A673 (cell line): ENCODE measurements around the gene NLRP1. TPM values are rescaled to one million over a fixed set of nuclear protein-coding genes. Genes with fewer than 3 reads are reported as not detected.

Experiments used
- BruUV-seq: library from RNA; stranded (reverse); fragments of 400-500 nt; replicated peaks from 2 replicates; lab custom pipeline; 2021; lab: Mats Ljungman, UMichigan
- CTCF ChIA-PET: fragments of 300-600 bp; sonication (Branson Sonifier 250); formaldehyde crosslinking; loops from one replicate; lab custom pipeline; 2022; ENCODE audit warnings: antibody characterized with exemption; lab: Charles Lee
- POLR2A ChIA-PET: fragments of 300-600 bp; sonication (Branson Sonifier 250); formaldehyde crosslinking; loops from one replicate; lab custom pipeline; 2022; ENCODE audit warnings: antibody characterized with exemption; ENCODE audit not compliant: low non-redundant PET; lab: Charles Lee
- DNase-seq: peaks from one replicate; pipeline ENCODE4 v3.0.0-alpha.2; 2015; ENCODE audit warnings: low spot score
- H3K27ac ChIP-seq: fragments of 200-600 bp; sonication (generic); 2 replicates; pipeline ENCODE4 v1.5.1; 2016; ENCODE audit warnings: mixed run types, low read depth, mild to moderate bottlenecking, mixed read lengths, antibody characterized with exemption, low read length; ENCODE audit not compliant: poor library complexity, severe bottlenecking
- H3K27me3 ChIP-seq: fragments of 200-600 bp; sonication (generic); replicated peaks from 2 replicates; pipeline ENCODE4 v1.6.1; 2017; ENCODE audit warnings: mixed run types, low read depth, mild to moderate bottlenecking, mixed read lengths, antibody characterized with exemption, low read length; ENCODE audit not compliant: insufficient read depth, poor library complexity
- H3K36me3 ChIP-seq: fragments of 200-600 bp; sonication (generic); 2 replicates; pipeline ENCODE4 v1.6.1; 2016; ENCODE audit warnings: mixed run types, mild to moderate bottlenecking, mixed read lengths, antibody characterized with exemption, low read length; ENCODE audit not compliant: insufficient read depth, poor library complexity, severe bottlenecking
- H3K4me1 ChIP-seq: fragments of 200-600 bp; sonication (generic); 2 replicates; pipeline ENCODE4 v1.6.1; 2017; ENCODE audit warnings: mixed run types, mild to moderate bottlenecking, mixed read lengths, antibody characterized with exemption, low read length; ENCODE audit not compliant: insufficient read depth, poor library complexity, severe bottlenecking
- H3K4me3 ChIP-seq: fragments of 200-600 bp; sonication (generic); 2 replicates; pipeline ENCODE4 v1.5.1; 2016; ENCODE audit warnings: low read depth, mixed run types, mild to moderate bottlenecking, mixed read lengths, low read length; ENCODE audit not compliant: poor library complexity, severe bottlenecking
- H3K9me3 ChIP-seq: fragments of 200-600 bp; sonication (generic); 2 replicates; pipeline ENCODE4 v1.6.1; 2016; ENCODE audit warnings: mixed run types, low read depth, mild to moderate bottlenecking, mixed read lengths, antibody characterized with exemption, low read length; ENCODE audit not compliant: poor library complexity, severe bottlenecking
- EZH2 ChIP-seq: fragments of 200-600 bp; sonication (generic); IDR thresholded peaks from 2 replicates; pipeline ENCODE4 v1.6.1; 2017; ENCODE audit warnings: borderline replicate concordance, low read depth, mild to moderate bottlenecking, mixed read lengths, antibody characterized with exemption, low read length; ENCODE audit not compliant: poor library complexity, severe bottlenecking
- intact Hi-C: fragments of 100-400 bp; cut with micrococcal nuclease; formaldehyde crosslinking; loops from one replicate; pipeline ENCODE4 v1.10.0; 2022; ENCODE audit not compliant: unreplicated experiment
- total RNA-seq: library from RNA; stranded (reverse); gene quantifications from 2 replicates; pipeline ENCODE4 v1.2.3, GENCODE V29; 2021
- TF ChIP-seq, protein P1 (sequence below): fragments of 300-800, 200-600 bp; sonication (generic); conservative IDR thresholded peaks from 2 replicates; pipeline ENCODE4 v1.5.1; 2017; ENCODE audit warnings: low read depth, mild to moderate bottlenecking, antibody characterized with exemption, low read length, moderate library complexity, mixed read lengths

Gene NLRP1
- total RNA-seq, 1 experiment from 2014 or later: 5.2 TPM

DNA sequence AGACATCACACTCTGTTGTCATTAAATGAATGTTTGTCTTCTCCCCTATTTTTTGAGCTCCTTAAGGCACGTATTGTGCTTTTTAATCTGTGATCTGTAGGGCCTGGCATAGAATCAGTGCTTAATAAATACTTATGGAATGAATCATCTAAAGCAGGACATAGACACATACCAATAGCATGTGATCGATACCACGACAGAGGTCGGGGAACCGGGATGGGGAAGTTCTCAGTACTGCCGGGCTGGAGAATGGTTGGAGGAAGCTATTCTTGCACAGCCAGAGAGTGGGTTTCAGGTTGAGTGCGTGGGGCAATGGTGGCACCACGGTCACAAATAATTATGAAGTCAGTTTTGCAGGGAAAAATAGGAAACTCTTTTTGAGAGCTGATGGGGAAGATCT lies 26.8 kb downstream of the NLRP1 start:
- no peak for DNase-seq
- Histone ChIP-seq H3K4me1 (no peaks in the 10 kb centered on the region), H3K4me3 (no peak overlapping the region), H3K9me3 (no peaks in the 10 kb centered on the region), H3K27me3 (peaks cover 4% of the 10 kb centered on the region), H3K27ac (no peak overlapping the region), H3K36me3 (no peaks in the 10 kb centered on the region)
- POLR2A ChIA-PET: no interaction called here
- no TSS peak for BruUV-seq
- CTCF ChIA-PET: no interaction called here
- TF ChIP-seq EZH2: no peak
- TF ChIP-seq, protein P1, sequence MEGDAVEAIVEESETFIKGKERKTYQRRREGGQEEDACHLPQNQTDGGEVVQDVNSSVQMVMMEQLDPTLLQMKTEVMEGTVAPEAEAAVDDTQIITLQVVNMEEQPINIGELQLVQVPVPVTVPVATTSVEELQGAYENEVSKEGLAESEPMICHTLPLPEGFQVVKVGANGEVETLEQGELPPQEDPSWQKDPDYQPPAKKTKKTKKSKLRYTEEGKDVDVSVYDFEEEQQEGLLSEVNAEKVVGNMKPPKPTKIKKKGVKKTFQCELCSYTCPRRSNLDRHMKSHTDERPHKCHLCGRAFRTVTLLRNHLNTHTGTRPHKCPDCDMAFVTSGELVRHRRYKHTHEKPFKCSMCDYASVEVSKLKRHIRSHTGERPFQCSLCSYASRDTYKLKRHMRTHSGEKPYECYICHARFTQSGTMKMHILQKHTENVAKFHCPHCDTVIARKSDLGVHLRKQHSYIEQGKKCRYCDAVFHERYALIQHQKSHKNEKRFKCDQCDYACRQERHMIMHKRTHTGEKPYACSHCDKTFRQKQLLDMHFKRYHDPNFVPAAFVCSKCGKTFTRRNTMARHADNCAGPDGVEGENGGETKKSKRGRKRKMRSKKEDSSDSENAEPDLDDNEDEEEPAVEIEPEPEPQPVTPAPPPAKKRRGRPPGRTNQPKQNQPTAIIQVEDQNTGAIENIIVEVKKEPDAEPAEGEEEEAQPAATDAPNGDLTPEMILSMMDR: no peak
- intact Hi-C loops: no loop called here

DNA sequence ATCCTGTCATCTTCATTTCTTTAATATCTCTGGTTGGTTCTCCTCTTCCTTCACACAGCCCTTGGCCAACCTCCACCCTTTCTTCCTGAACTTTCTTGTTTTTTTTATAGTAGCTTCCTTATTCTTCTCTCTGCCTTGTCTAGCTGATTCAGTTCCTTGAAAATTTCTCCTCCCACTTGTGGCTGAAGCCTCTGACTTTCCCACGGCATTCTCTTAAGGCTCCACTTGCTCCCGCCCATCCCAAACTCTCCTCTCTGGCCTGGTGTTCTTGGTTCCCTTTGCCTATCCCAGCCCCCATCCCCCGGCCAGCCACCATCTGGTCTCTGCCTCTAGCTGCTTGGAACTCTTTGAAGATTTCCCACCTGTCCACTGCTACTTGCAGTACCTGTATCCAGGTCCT lies 29.1 kb downstream of the NLRP1 start:
- H3K27me3 ChIP-seq: peaks cover 11% of the 10 kb centered on the region
- no peak overlapping the region for H3K27ac ChIP-seq
- POLR2A ChIA-PET: no interaction called here
- CTCF ChIA-PET: no interaction called here
- no peaks in the 10 kb centered on the region for H3K9me3 ChIP-seq
- no peak for DNase-seq
- H3K4me1 ChIP-seq: no peaks in the 10 kb centered on the region
- BruUV-seq: no TSS peak
- H3K36me3 ChIP-seq: no peaks in the 10 kb centered on the region
- TF ChIP-seq EZH2: no peak
- TF ChIP-seq, protein P1: no peak
- intact Hi-C loops: no loop called here
- no peak overlapping the region for H3K4me3 ChIP-seq

DNA sequence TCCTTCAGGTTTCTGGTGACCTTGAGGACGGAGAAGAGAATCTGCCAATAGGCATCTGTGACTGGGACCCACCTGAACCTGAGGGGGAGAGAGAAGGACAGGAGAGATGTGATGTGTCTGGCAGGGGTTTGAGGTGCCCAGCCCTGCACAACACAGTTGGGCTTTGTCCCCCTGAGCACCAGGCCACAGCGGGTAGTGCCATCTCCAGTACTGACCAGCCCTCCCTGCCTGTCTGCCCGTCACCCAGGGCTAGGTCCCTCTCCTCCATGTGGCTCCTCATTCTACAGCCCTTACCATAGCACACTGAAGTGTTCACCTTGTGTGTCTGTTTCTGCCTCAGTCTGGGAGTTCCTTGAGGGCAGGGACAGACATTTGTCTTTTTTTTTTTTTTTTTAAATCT lies 30.8 kb downstream of the NLRP1 start:
- H3K4me3 ChIP-seq: no peak overlapping the region
- H3K9me3 ChIP-seq: no peaks in the 10 kb centered on the region
- intact Hi-C loops: no loop called here
- no TSS peak for BruUV-seq
- H3K27ac ChIP-seq: no peak overlapping the region
- no peaks in the 10 kb centered on the region for H3K4me1 ChIP-seq
- POLR2A ChIA-PET: no interaction called here
- TF ChIP-seq, protein P1: no peak
- TF ChIP-seq EZH2: no peak
- DNase-seq: no peak
- CTCF ChIA-PET: no interaction called here
- H3K27me3 ChIP-seq: peaks cover 11% of the 10 kb centered on the region
- no peaks in the 10 kb centered on the region for H3K36me3 ChIP-seq
